Suppressor macrophage treated with lipopolysaccharide for 4 hours (primary cell): ENCODE measurements around the gene FIGLA.
"Not testable (repeated sequence)": the region's sequence is repeated elsewhere in the genome, so short reads cannot be mapped to it uniquely, and the experiment has no call there.

Experiments
- DNase-seq: peaks from one replicate; pipeline ENCODE4 v3.0.0-alpha.2; 2020

The FIGLA gene

GRCh38 chr2:70743068-70743467, 47.4 kb downstream of the FIGLA start:
- no peak for DNase-seq

DNA sequence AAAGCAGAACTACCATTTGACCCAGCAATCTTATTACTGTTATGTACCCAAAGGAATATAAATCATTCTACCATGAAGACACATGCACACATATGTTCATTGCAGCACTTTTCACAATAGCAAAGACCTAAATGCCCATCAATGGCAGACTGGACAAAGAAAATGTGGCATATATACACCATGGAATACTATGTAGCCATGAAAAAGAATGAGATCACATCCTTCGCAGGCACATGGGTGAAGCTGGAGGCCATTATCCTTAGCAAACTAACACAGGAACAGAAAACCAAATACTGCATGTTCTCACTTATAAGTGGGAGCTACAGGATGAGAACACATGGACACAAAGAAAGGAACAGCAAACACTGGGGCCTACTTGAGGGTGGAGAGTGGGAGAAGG, 51.0 kb downstream of the FIGLA start:
- DNase-seq, result not testable (repeated sequence)

- DNase-seq, result no peak
Observed at GRCh38 chr2:70738159-70738558, 52.3 kb downstream of the FIGLA start.

GRCh38 chr2:70735071-70735470, 55.4 kb downstream of the FIGLA start:
- no peak for DNase-seq

- no peak for DNase-seq
Observed at GRCh38 chr2:70733646-70734180, 56.7 kb downstream of the FIGLA start.

- DNase-seq, result no peak
Observed at GRCh38 chr2:70732766-70733645, 57.4 kb downstream of the FIGLA start.

- DNase-seq, result no peak
Observed at GRCh38 chr2:70730730-70731129, 59.7 kb downstream of the FIGLA start.

GRCh38 chr2:70729647-70730046, 60.8 kb downstream of the FIGLA start:
- no peak for DNase-seq

- DNase-seq, result no peak
Observed at GRCh38 chr2:70728128-70728527, 62.3 kb downstream of the FIGLA start.
